ENCODE results near the gene GH2. TPM values are rescaled to one million over a fixed set of nuclear protein-coding genes. Genes with fewer than 3 reads are reported as not detected.
"Not testable (repeated sequence)": the region's sequence is repeated elsewhere in the genome, so short reads cannot be mapped to it uniquely, and the experiment has no call there.

Gene GH2
- polyA plus RNA-seq (2013, experiment 1 of 2) = not detected
- not detected for polyA plus RNA-seq (2013, experiment 2 of 2)

GRCh38 chr17:63881935-63882601, at the start of gene GH2:
TSS of gene GH2 (minus strand) at chr17:63881944. CDS start at chr17:63881801, 143 bp downstream.
- Histone ChIP-seq H3K9me3 (ENCODE audit: control insufficient read depth, low read length) (no peaks in the 10 kb centered on the region), H3K27ac (ENCODE audit: low read depth, low read length, severe bottlenecking) (no peak within 1 kb of the TSS), H3K4me1 (ENCODE audit: control insufficient read depth, insufficient read depth, low read length, poor library complexity, severe bottlenecking) (no peaks in the 10 kb centered on the region), H3K4me3 (ENCODE audit: extremely low read depth, insufficient read depth, low read length, poor library complexity, severe bottlenecking) (no peak within 1 kb of the TSS), H3K36me3 (ENCODE audit: control insufficient read depth, insufficient read depth, low read length) (no peaks in the 10 kb centered on the region)
- WGBS, 2 experiments (ENCODE audit: insufficient coverage in 2 of 2) = 54 to 92% methylated on average over 3 to 5 of the region's 15 CpGs

DNA sequence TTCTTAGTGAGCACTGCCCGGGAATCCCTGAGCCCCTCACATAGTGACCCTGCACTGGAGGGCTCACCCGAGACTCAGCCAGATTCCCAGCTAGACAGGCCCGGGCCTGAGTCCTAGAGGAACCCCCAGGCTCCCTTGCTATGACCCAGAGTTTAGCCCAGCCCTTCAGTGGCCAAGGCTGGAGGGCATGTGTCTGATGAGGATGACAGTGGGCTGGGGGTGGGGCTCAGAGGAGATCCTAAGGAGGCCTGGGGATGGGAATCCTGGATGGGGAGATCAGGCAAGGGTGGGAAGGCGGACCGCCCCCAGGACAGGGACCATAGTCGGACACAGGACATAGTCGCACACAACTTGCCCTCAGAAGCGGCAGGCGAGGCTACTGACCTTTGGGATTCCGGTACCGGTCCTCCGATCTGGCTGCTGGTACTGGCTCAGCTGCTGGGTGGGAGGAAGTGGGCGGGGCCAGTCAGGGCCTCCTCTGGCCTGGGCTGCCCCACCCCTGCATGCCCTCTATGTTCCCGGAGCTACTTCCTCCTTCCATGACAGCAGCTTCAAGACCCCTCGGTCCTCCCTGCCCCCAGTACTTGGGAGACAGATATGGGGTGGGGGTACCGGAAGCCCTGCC, 49.3 kb upstream of the GH2 start:
- Histone ChIP-seq H3K9me3 (ENCODE audit: control insufficient read depth, low read length) (no peaks in the 10 kb centered on the region), H3K4me3 (ENCODE audit: extremely low read depth, insufficient read depth, low read length, poor library complexity, severe bottlenecking) (no peak overlapping the region), H3K4me1 (ENCODE audit: control insufficient read depth, insufficient read depth, low read length, poor library complexity, severe bottlenecking) (peaks cover 4% of the 10 kb centered on the region), H3K27ac (ENCODE audit: low read depth, low read length, severe bottlenecking) (no peak overlapping the region), H3K36me3 (ENCODE audit: control insufficient read depth, insufficient read depth, low read length) (no peaks in the 10 kb centered on the region)
- WGBS, 2 experiments (ENCODE audit: insufficient coverage in 2 of 2) = 67 to 84% methylated on average over 3 to 11 of the region's 16 CpGs

GRCh38 chr17:63929860-63930766, 48.4 kb upstream of the GH2 start:
- no peak overlapping the region for H3K27ac ChIP-seq (ENCODE audit: low read depth, low read length, severe bottlenecking)
- no peak overlapping the region for H3K4me3 ChIP-seq (ENCODE audit: extremely low read depth, insufficient read depth, low read length, poor library complexity, severe bottlenecking)
- WGBS, 2 experiments (ENCODE audit: insufficient coverage in 2 of 2) = 95 to 96% methylated on average over 20 of the region's 24 CpGs
- H3K36me3 ChIP-seq (ENCODE audit: control insufficient read depth, insufficient read depth, low read length) = no peaks in the 10 kb centered on the region
- H3K9me3 ChIP-seq (ENCODE audit: control insufficient read depth, low read length) = no peaks in the 10 kb centered on the region
- peaks cover 4% of the 10 kb centered on the region for H3K4me1 ChIP-seq (ENCODE audit: control insufficient read depth, insufficient read depth, low read length, poor library complexity, severe bottlenecking)

DNA sequence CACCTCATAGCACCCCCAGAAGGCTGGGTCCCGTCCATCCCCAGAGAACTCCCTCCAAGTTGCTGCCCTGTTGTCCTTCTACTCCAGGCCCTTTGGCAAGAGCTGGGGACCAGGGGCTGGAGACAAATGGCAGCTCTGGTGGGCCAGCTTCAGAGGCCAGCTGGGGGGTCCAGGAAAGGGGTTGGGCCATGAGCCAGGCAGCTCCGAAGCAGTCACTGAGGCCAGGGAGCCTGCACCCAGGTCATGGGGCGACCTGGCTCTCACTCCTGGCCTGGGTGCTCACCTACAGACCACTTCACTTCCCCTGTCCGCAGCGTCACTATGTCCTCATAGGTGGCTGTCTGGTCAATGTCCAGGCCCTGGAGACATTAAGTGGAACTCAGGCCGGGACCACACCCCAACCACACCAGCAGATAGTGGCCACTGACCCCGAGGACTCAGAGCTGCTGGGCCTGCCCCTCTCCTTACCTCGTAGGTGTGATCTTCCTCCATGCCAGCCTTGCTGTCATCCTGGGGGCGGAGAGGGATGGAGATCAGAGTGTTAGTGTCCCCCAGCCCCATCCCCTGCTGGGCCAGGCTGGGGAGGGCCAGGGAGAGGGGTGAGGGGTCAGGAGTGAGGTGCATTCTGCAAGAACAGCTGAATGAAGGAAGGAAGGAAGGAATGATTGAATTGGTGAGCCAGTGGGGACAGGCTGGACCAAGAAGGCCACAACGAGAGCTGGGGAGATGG, 47.4 kb upstream of the GH2 start:
- 94% methylated on average over 3 to 8 of the region's 10 CpGs for WGBS, 2 experiments (ENCODE audit: insufficient coverage in 2 of 2)
- no peak overlapping the region for H3K4me3 ChIP-seq (ENCODE audit: extremely low read depth, insufficient read depth, low read length, poor library complexity, severe bottlenecking)
- no peaks in the 10 kb centered on the region for H3K36me3 ChIP-seq (ENCODE audit: control insufficient read depth, insufficient read depth, low read length)
- H3K4me1 ChIP-seq (ENCODE audit: control insufficient read depth, insufficient read depth, low read length, poor library complexity, severe bottlenecking) = peaks cover 4% of the 10 kb centered on the region
- H3K27ac ChIP-seq (ENCODE audit: low read depth, low read length, severe bottlenecking) = no peak overlapping the region
- no peaks in the 10 kb centered on the region for H3K9me3 ChIP-seq (ENCODE audit: control insufficient read depth, low read length)

- Histone ChIP-seq H3K4me3 (ENCODE audit: extremely low read depth, insufficient read depth, low read length, poor library complexity, severe bottlenecking) (no peak overlapping the region), H3K27ac (ENCODE audit: low read depth, low read length, severe bottlenecking) (no peak overlapping the region), H3K4me1 (ENCODE audit: control insufficient read depth, insufficient read depth, low read length, poor library complexity, severe bottlenecking) (peaks cover 4% of the 10 kb centered on the region), H3K36me3 (ENCODE audit: control insufficient read depth, insufficient read depth, low read length) (no peaks in the 10 kb centered on the region), H3K9me3 (ENCODE audit: control insufficient read depth, low read length) (no peaks in the 10 kb centered on the region)
- 82 to 88% methylated on average over 10 of the region's 10 CpGs for WGBS, 2 experiments (ENCODE audit: insufficient coverage in 2 of 2)
These were observed 46.5 kb upstream of the GH2 start for GRCh38 chr17:63928172-63928666.

DNA sequence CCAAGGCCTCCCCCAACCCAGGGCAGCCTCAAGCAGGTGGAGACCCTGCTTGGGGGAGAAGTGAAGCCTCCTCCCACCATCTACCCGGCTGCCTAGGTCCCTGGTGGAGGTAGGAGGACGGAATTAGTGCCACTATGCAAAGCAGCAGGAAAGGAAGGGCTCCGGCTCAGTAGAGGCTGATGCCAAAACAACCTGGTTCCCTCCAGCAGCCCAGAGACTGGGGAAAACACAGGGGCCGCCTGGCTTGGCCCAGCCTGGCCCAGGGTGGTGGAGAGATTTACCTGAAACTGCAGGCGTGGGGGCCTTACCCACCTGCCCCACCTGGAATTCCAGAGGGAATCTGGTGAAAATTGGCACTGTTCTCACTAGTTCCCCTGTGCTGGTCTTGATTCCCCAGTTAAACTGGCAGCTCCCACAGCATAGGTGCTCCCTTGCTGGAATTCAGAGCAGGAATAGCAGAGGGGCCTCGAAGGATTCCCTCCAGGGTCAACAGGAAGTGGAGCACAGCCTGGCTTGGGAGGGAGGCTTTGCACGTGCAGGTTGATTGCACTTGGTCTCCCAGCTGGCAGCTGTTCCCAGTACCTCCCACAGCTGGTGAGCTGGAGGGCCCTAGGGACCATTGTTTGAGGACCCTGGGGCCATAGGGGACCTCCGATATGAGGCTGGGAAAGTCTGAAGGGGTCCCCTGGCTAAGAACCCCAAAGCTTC, 45.9 kb upstream of the GH2 start:
- WGBS, 2 experiments (ENCODE audit: insufficient coverage in 2 of 2) = 71 to 90% methylated on average over 6 of the region's 8 CpGs
- Histone ChIP-seq H3K9me3 (ENCODE audit: control insufficient read depth, low read length) (no peaks in the 10 kb centered on the region), H3K36me3 (ENCODE audit: control insufficient read depth, insufficient read depth, low read length) (no peaks in the 10 kb centered on the region), H3K27ac (ENCODE audit: low read depth, low read length, severe bottlenecking) (no peak overlapping the region), H3K4me1 (ENCODE audit: control insufficient read depth, insufficient read depth, low read length, poor library complexity, severe bottlenecking) (peaks cover 4% of the 10 kb centered on the region), H3K4me3 (ENCODE audit: extremely low read depth, insufficient read depth, low read length, poor library complexity, severe bottlenecking) (no peak overlapping the region)

DNA sequence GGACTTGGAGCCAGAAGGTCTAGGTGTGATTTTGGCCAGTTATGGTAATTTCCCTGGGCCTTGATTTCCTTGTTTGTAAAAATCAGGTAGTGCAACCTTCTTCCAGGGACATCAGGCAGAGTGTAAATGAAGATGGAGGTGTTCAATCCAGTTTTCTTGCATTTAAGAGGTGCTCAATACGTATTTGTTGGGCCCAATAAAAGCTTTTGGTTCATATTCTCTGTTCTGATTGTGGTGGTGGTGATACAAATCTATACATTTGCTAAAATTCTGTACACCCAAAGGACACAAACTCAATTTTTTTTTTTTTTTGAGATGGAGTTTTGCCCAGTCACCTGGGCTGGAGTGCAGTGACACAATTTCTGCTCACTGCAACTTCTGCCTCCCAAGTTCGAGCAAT, 44.4 kb upstream of the GH2 start:
- Histone ChIP-seq H3K9me3 (ENCODE audit: control insufficient read depth, low read length) (no peaks in the 10 kb centered on the region), H3K4me1 (ENCODE audit: control insufficient read depth, insufficient read depth, low read length, poor library complexity, severe bottlenecking) (no peaks in the 10 kb centered on the region), H3K27ac (ENCODE audit: low read depth, low read length, severe bottlenecking) (no peak overlapping the region), H3K4me3 (ENCODE audit: extremely low read depth, insufficient read depth, low read length, poor library complexity, severe bottlenecking) (no peak overlapping the region), H3K36me3 (ENCODE audit: control insufficient read depth, insufficient read depth, low read length) (no peaks in the 10 kb centered on the region)
- WGBS, 2 experiments (ENCODE audit: insufficient coverage in 2 of 2) = 78% methylated on average over 1 of the region's 2 CpGs; no CpG with 5 or more reads in 1 of the 2 experiments

DNA sequence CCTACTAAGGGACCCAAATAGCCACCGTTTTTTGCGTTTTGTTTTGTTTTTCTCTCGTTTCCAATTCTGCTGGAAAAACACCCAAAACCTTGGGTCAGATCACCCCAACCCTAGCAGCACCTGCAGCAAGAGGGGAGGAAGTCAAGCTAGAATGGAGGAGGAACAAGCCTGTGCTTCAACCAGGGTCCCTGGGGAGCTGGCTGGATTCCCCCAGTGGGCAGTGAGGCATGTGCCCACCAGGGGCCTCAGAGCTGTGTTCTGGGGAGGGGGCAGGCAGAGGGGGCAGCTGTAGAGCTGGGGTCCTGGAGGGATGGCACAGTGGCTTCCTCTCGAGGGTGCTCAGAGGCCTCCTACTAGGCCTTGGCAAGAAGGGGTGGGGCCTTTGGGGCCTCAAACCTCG, 43.9 kb upstream of the GH2 start:
- H3K4me1 ChIP-seq (ENCODE audit: control insufficient read depth, insufficient read depth, low read length, poor library complexity, severe bottlenecking) = no peaks in the 10 kb centered on the region
- H3K4me3 ChIP-seq (ENCODE audit: extremely low read depth, insufficient read depth, low read length, poor library complexity, severe bottlenecking) = no peak overlapping the region
- no peaks in the 10 kb centered on the region for H3K9me3 ChIP-seq (ENCODE audit: control insufficient read depth, low read length)
- WGBS, 2 experiments (ENCODE audit: insufficient coverage in 2 of 2) = 100% methylated on average over 1 to 2 of the region's 5 CpGs
- H3K27ac ChIP-seq (ENCODE audit: low read depth, low read length, severe bottlenecking) = no peak overlapping the region
- H3K36me3 ChIP-seq (ENCODE audit: control insufficient read depth, insufficient read depth, low read length) = no peaks in the 10 kb centered on the region

GRCh38 chr17:63922402-63922801, 40.7 kb upstream of the GH2 start:
- 95 to 98% methylated on average over 5 to 6 of the region's 9 CpGs for WGBS, 2 experiments (ENCODE audit: insufficient coverage in 2 of 2)
- H3K4me3 ChIP-seq (ENCODE audit: extremely low read depth, insufficient read depth, low read length, poor library complexity, severe bottlenecking); H3K36me3 ChIP-seq (ENCODE audit: control insufficient read depth, insufficient read depth, low read length); H3K27ac ChIP-seq (ENCODE audit: low read depth, low read length, severe bottlenecking); H3K4me1 ChIP-seq (ENCODE audit: control insufficient read depth, insufficient read depth, low read length, poor library complexity, severe bottlenecking); H3K9me3 ChIP-seq (ENCODE audit: control insufficient read depth, low read length): not testable (repeated sequence)

GRCh38 chr17:63920779-63921178, 39.0 kb upstream of the GH2 start:
- not testable (repeated sequence) for H3K4me1 ChIP-seq (ENCODE audit: control insufficient read depth, insufficient read depth, low read length, poor library complexity, severe bottlenecking); H3K9me3 ChIP-seq (ENCODE audit: control insufficient read depth, low read length); H3K4me3 ChIP-seq (ENCODE audit: extremely low read depth, insufficient read depth, low read length, poor library complexity, severe bottlenecking); H3K27ac ChIP-seq (ENCODE audit: low read depth, low read length, severe bottlenecking); H3K36me3 ChIP-seq (ENCODE audit: control insufficient read depth, insufficient read depth, low read length)
- 86 to 89% methylated on average over 3 of the region's 5 CpGs for WGBS, 2 experiments (ENCODE audit: insufficient coverage in 2 of 2)

Data from mesodermal cell (in vitro differentiated cells).